GM12872 (cell line): ENCODE results near the gene SLC17A7.

Source experiments
- TF ChIP-seq, protein P1 (sequence below): IDR thresholded peaks from 3 replicates; pipeline ENCODE4 v1.5.1; 2011; ENCODE audit warnings: low read depth, mild to moderate bottlenecking, low read length, moderate library complexity; ENCODE audit not compliant: insufficient read depth

Gene SLC17A7

DNA sequence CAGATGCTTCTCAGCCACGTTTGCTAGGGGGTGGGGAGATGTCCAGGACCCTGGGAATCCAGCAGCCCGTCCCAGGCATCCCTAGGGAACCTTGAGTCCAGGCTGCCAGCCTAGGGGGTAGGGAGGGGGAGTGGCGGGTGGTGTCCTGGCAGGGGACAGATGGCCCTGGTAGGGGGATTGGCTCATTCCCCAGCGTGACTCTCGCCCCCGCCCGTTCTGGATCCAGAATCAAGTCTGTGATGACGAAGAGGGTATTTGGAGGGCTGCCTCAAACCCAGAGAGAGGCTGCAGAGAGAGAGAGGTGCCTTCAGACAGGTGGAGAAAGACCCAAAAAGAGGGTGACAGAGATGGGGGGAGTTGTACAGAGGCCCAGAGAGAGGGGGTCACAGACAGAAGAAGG lies 4.1 kb downstream of the SLC17A7 start:
- TF ChIP-seq, protein P1, sequence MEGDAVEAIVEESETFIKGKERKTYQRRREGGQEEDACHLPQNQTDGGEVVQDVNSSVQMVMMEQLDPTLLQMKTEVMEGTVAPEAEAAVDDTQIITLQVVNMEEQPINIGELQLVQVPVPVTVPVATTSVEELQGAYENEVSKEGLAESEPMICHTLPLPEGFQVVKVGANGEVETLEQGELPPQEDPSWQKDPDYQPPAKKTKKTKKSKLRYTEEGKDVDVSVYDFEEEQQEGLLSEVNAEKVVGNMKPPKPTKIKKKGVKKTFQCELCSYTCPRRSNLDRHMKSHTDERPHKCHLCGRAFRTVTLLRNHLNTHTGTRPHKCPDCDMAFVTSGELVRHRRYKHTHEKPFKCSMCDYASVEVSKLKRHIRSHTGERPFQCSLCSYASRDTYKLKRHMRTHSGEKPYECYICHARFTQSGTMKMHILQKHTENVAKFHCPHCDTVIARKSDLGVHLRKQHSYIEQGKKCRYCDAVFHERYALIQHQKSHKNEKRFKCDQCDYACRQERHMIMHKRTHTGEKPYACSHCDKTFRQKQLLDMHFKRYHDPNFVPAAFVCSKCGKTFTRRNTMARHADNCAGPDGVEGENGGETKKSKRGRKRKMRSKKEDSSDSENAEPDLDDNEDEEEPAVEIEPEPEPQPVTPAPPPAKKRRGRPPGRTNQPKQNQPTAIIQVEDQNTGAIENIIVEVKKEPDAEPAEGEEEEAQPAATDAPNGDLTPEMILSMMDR = no peak

DNA sequence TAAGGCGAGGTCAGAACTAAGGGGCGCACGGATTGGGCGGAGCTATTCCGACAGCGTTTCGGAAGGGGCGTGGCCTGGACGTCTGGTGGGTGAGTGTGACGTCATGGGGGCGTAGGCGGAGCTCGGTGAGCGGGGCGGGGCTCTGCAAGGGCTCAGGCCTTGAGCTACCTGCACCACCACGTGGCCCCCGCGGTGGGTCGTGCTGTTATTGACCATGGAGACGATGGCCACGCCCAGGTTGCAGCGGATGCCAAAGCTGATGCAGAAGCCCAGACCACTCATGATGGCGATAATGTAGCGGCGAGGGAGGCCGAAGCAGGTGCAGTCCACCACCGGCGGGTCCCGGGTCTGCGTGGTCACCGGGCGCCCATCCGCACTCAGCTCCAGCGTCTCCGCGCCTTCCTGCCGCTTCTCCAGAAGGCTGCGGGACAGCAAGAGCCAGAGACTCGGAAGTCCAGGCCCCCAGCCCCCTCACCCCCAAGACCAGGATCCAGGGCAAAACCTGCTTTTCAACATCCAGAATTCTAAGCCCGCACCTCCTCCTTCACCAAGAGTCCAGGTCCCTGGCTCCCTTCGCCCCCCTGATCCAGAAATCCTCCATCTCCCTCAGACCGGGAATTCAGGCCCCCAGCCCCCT lies 4.8 kb downstream of the SLC17A7 start:
- TF ChIP-seq, protein P1 = no peak

DNA sequence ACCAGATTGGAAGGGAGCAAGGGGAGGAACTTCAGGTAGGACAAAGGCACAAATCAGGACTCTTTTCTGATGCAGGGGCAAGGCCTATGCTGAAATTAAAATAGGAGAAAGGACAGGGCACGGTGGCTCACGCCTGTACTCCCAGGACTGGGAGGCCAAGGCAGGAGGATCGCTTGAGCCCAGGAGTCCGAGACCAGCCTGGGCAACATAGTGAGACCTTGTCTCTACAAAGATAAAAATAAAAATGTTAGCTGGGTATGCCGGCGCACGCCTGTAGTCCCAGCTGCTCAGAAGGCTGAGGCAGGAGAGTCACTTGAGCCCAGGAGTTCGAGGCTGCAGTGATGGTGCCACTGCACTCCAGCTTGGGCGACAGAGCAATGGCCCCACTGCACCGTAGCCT lies 5.7 kb downstream of the SLC17A7 start:
- TF ChIP-seq, protein P1 = no peak

DNA sequence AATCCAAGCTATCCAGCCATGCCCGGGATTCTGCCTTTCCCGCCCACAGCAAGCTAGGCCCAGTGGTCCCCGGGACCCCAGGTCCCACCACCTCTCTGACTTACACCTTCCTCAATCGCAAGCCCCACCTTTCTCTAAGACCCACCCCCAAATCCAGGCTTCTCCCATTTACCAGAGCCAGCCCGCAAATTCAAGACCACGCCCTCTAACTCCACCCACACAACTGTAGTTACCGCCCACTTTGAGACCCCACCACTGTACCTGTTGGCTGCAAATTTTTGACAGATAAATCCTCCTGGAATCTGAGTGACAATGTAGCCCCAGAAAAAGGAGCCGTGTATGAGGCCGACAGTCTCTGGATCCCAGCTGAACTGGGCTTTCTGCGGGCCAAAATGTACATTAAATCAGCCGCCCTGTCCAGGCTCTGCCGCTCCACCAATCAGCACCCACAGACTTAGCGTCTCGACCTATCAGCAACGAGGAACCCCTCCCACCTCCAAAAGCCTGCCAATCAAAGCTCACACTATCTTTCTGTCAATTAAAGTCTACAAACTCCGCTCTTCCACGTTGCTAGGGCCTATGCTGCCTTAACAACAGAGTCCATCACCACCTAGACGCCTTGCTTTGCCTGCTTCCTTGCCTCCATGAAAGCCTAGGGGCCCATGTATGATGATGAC lies 6.3 kb downstream of the SLC17A7 start:
- TF ChIP-seq, protein P1 = no peak

DNA sequence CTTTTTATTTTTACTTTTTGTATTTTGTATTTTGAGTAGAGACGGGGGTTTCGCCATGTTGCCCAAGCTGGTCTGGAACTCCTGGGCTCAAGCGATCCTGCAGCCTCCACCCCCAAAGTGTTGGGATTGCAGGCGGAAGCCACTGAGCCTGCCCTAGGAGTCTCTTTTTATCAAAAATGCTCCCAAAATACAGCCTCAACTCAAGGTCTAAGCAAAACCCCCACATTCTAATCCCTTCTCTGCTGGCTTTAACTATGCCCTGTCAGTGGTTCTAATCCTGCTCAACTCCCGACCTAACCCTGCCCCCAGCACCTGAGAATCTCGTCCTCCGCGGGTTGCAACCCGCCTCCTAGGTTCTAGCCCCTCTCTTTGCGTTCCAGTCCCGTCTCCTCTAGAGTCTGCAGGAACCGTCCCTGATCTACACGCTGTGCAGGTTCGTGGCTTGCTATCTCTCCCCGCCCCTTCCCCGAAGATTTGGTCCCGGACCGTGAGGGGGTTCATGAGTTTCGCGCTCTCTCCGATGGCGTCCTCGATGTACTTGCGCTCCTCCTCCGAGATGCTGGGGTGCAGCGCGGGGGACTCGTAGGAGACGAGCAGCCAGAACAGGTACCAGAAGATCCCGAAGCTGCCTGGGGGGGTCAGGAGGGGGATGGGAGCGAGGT lies 8.0 kb downstream of the SLC17A7 start:
- TF ChIP-seq, protein P1 = no peak

DNA sequence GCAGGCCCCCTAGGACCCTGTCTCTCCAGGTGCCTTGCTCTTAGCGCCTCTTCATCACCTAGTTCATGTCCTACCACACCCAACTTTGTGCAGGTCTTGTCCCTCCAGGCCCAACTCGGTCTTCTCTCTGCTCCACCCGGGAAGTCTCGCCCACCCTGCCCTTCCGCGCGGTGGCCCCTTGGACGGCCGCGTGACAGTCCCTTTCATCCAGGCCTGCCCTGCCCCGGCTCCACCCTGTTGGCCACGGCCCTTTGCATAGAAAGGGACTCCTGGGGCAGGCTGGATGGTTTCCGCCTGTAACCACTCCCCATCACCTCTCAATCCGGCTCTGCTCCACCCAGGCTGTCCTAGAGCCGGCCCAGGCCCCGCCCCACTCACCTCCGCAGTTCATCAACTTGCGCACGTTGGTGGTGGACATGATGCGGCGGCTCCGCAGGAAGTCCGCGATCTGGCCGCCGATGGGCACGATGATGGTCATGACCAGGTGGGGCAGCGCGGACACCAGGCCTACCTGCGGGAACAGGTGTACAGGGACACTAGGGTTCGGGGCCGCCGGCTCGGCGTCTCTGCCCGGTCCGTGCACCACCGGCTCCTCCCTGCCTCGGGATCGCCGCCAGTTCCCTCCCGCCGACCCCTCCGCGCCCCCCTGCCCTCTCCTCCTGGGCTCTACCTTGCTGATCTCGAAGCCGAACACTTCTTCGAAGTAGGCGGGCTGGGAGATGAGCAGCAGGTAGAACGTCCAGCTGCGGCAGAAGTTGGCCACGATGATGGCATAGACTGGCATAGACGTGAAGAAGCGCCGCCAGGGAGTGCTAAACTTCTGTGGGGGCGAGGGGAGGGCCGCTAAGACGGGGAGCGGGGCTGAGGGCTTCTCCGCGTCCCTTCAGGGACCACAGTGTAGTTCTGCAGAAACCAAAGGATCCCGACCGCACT lies 8.9 kb downstream of the SLC17A7 start:
- TF ChIP-seq, protein P1 = no peak

DNA sequence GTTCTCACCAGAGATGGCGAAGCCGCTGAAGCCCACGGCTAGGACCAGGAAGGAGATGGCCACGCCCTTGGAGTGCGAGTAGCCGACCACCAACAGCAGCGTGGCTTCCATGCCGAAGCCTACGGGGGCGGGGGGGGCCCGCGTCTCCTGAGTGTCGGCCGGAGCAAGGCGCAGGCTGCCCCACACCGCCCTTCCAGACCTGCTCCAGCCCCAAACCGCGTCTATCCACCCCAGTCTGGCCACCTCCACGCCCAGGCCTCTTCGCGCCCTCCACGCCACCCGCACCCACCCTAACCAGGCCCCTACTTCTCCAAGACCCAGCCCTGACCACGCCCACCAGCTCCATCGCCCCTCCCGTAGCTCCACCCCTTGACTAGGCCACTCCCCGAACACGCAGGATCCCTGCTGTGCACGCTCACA lies 10.0 kb downstream of the SLC17A7 start:
- TF ChIP-seq, protein P1 = no peak
